GM19023 (cell line): ENCODE results near the gene VPS13A.

Source experiments
- ATAC-seq: cut with Tn5 transposase; IDR thresholded peaks from one replicate; pipeline ENCODE4 v1.9.1; 2021; ENCODE audit warnings: mild to moderate bottlenecking, moderate library complexity; ENCODE audit not compliant: unreplicated experiment

Gene VPS13A

DNA sequence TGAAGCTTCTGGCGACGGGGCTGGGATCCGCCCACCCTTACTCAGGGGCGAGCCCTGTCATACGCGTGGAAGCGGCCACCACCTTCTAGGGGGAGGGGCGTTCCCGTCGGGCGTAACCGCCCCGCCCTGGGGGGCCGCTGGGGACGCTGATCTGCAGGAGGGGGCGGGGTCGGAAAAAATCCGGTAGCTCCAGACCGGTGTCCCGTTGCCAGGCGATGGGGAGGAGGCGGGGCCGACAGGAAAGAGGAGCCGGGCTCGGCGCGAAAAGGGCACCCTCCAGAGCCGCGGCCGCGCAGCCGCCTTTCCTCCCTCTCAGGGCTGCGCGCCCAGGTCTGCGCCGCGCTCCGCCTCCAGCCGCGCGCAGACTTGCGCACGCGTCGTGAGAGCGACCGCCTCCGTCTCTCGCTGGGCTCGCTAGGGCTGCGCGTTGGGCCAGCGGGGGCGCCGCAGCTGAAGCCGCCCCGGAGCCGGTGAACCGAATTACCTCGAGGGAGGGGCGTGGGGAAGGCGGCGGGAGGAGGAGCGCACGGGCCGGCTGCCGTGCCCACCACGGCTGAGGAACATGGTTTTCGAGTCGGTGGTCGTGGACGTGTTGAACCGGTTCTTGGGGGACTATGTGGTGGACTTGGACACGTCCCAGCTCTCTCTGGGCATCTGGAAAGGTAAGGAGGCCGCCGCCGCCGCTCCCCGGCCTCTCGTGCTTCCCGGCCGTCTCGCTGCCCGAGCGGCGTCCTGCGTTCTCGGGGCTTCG, at the start of gene VPS13A:
VPS13A (plus strand) TSS at position 392 of the 751 bp plus-strand sequence; CDS start at position 563, 171 bp downstream.
- ATAC-seq = peak; percentile 88

- no peak for ATAC-seq
Observed at GRCh38 chr9:77128125-77128789, 49.1 kb upstream of the VPS13A start.

- no peak for ATAC-seq
Observed at GRCh38 chr9:77131399-77131798, 45.9 kb upstream of the VPS13A start.

GRCh38 chr9:77133011-77133410, 44.3 kb upstream of the VPS13A start:
- no peak for ATAC-seq

- no peak for ATAC-seq
Observed at GRCh38 chr9:77142366-77142765, 35.0 kb upstream of the VPS13A start.

- ATAC-seq = no peak
Observed at GRCh38 chr9:77149879-77150278, 27.5 kb upstream of the VPS13A start.

- ATAC-seq = no peak
Observed at GRCh38 chr9:77152289-77152688, 25.0 kb upstream of the VPS13A start.

- ATAC-seq = no peak
Observed at GRCh38 chr9:77156646-77157371, 20.5 kb upstream of the VPS13A start.

DNA sequence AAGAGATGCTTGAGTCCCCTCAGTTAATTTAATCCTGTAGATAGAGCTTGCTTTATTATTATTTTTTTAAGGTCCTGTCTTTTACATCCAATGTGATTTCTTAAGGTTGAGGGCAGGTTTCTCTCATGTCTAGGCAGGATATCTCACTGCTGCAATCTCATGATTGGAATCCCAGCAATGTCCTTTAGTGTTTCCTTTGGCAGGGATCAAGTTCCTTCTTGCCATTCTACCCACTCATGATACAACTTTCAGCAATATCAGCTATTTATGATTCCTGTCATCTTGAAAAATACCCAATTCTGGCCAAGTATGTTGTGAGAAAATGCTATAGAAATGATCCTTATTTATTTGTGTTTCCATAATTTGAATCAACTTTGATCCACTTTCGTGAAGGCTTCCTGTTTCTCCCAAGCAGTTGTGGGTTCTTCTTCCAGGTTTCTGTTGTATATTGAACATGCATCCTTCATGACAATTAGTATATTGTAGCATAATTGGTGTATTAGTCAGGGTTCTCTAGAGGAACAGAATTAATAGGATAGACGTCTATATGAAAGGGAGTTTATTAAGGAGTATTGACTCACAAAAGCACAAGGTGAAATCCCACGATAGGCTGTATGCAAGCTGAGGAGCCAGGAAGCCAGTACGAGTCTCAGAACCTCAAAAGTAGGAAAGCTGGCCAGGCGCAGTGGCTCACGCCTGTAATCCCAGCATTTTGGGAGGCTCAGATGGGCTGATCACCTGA, 18.4 kb upstream of the VPS13A start:
- no peak for ATAC-seq

DNA sequence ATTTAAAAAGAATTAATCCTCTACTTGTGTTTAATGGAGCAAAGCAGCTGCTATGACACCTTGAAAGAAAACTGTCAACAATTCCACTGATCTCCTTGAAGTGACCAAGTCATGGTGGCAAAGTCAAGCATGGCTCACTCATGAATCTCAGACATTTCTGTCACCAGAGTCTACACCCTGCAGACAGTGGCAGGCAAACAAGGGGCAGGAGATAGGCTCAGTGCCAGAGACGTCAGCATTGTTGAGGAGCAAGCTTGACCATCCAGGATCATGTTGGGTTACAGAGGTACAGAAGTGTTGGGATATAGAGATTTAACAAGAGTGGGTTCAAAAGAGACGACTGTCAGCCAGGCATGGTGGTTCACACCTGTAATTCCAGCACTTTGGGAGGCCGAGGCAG, 16.1 kb upstream of the VPS13A start:
- ATAC-seq = no peak

DNA sequence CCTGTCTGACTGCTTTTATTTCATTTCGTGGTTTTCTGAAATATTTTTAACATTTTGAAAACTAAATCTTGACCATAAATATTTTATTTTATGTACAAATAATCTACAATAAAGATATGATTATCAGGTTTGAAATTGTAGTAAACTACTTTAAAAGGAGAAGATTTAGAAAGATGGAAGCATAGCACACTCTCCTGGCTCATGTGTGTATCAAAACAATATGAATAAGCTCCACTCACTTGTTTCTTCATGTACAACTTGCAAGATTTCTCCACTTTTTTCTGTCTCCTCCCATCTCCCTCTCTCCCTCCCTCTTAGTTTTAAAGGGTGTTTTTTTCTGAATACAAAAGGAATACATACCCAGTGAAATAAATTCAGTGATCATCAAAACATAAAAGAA, 15.4 kb upstream of the VPS13A start:
- ATAC-seq = no peak

- ATAC-seq = no peak
Observed at GRCh38 chr9:77162366-77162765, 15.0 kb upstream of the VPS13A start.

DNA sequence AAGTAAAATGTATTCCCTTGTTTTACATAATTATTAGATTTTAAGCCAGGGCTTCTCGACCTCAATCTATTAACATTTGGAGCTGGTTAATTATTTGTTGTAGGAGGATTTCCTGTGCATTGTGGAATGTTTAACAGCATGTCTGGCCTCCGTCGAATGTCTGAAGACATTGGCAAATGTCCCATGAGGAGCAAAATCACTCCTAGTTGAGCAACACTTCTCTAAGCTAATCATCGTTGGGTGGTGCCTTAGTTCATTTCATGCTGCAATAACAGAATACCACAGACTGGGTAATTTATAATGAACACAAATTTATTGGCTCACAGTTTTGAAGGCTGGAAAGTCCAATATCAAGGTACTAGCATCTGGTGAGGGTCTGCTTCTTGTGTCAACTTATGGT, 13.4 kb upstream of the VPS13A start:
- ATAC-seq = no peak

GRCh38 chr9:77166193-77166592, 11.1 kb upstream of the VPS13A start:
- ATAC-seq = no peak

DNA sequence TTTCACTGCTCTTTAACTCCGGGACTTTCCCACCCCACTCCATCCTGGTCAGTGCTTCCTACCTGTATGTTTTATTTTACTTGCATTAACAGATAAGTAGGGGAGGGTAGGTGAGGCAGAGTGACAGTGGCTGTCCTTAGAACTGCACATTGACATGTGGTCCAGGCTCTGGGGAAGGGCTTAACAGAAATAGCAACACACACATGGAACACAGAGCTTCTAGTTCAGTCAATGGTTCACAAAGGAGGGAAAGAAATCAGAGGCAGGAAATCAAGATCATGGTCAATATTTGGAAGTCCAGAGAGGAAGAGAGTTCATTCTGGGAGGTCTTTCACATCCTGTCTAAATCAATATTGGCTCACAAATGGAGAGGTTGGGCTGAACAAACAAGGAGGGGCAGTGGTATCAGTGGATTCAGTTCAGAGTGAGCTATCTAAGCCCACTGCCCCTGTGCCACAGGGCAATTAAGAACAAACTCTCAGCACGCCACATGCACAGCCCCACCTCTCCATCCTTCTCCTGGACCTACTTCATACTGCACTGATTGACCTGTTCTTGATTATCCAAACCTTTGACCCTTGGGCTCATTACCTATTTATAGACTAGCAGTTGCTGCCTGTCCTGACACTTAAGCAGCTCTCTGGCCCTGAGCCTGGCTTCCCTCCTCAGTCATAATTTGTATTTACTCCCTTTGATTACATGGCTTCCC, 6.2 kb upstream of the VPS13A start:
- no peak for ATAC-seq

- no peak for ATAC-seq
Observed at GRCh38 chr9:77175151-77175550, 2.2 kb upstream of the VPS13A start.

GRCh38 chr9:77176106-77176505, 1.2 kb upstream of the VPS13A start:
- no peak for ATAC-seq

- ATAC-seq = no peak
Observed at GRCh38 chr9:77176686-77177142, 620 bp upstream of the VPS13A start.

- peak; percentile 25 for ATAC-seq
Observed at GRCh38 chr9:77177894-77178794, 810 bp downstream of the VPS13A start.
